GM21423 (cell line): ENCODE data around the gene LAMB2.

Experiments
- ATAC-seq: cut with Tn5 transposase; IDR thresholded peaks from one replicate; pipeline ENCODE4 v1.9.1; 2021; ENCODE audit warnings: mild to moderate bottlenecking, moderate library complexity; ENCODE audit not compliant: unreplicated experiment

Gene LAMB2

GRCh38 chr3:49076646-49077045 is 56.2 kb downstream of the LAMB2 start:
- ATAC-seq, result no peak

GRCh38 chr3:49076116-49076515 is 56.7 kb downstream of the LAMB2 start:
- ATAC-seq, result no peak
